ENCODE measurements around the gene CLIC1.

Gene CLIC1

DNA sequence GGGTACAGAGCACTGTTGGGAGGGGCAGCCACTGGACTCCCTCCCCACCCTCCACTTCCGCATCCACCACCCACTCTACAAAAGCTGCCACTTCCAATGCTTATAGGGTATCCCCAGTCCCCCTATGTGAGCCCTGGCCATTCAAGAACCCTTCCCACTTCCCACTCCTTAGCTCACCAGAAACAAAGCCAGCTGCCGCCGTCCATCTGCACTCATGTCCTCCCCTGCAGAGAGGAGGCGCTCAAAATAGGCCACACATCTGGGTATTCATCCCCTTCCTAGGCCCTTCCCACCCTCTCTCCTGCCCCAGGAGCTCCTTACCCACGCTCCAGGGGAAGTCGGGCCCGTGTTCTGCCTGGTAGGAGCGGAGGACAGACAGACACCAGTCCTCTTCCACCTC, 49.0 kb downstream of the CLIC1 start:
- H3K4me3 ChIP-seq (ENCODE audit: low read depth, low read length): no peak overlapping the region
- no peak for DNase-seq (ENCODE audit: low read depth)

DNA sequence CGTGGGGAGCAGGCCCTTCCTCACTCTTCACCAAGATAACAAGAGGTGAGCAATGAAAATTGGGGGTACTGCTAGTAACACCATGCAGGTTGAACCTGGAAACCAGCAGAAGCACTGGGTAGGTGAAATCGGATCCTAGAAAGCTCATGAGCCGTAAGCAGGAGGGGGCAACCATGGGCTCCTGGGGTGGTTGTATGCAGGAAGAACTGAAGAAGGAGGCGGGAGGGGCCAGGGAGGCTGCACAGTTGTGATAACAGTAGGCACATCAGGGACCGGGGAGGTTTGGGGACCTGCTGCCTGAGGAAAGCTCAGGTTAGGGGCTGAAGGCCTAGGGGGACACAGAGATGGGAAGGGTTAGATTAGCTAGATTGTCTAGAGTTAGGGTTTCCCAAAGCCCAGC, 49.8 kb downstream of the CLIC1 start:
- no peak for DNase-seq (ENCODE audit: low read depth)
- H3K4me3 ChIP-seq (ENCODE audit: low read depth, low read length): no peak overlapping the region

DNA sequence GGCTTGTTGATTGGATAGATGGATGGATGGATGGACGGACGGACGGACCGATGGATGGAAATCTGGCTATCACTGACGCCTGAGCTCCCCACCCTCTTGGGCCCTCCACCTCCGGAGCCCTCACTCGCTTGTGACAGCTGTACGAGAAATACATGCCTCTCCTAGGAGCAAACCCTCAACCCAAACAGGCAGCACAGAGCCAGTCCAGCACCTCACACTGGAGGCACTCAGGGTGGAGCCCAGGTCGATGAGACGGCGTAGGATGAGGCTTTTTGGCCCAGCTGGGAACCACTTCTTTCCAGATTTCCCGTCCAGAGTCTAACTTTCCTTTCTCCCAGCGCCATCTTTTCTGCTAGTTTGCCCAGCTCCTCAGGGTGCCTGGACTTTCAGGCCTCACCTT, 52.7 kb downstream of the CLIC1 start:
- H3K4me3 ChIP-seq (ENCODE audit: low read depth, low read length): no peak overlapping the region
- DNase-seq (ENCODE audit: low read depth): no peak

DNA sequence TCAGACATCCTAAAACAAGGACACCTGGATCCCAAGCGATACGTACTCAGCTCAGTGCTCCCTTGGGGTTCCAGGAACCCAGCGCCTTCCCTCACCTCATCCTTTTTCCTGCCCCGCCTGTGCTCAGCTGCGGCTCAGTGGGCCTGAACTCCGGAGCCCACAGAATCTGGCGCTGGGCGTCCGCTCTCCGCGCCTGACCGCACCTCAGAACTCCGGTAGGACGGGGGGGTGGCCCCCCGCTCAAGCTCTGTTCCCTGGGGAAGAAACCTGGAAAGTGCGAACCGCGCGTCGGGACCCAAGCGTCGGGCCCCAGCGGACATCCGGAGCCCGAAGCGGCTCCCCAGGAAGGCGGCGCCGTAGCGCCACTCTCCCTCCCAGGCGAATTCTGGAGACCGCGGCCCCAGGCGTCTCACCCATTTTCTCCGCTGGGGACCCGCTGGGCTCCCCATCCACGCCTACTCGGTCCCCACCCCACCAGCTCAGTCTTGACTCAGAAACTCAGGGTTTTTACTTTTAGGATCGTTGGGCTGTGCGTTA, 55.1 kb downstream of the CLIC1 start:
- H3K4me3 ChIP-seq (ENCODE audit: low read depth, low read length): peak overlapping the region; percentile 55
- no peak for DNase-seq (ENCODE audit: low read depth)

Measured in skeletal muscle cell (primary cell).